ENCODE measurements around the gene EFNA4.
A peak's percentile ranks its signal among the peaks of the same experiment; 100 is the strongest.

EFNA4 gene

DNA sequence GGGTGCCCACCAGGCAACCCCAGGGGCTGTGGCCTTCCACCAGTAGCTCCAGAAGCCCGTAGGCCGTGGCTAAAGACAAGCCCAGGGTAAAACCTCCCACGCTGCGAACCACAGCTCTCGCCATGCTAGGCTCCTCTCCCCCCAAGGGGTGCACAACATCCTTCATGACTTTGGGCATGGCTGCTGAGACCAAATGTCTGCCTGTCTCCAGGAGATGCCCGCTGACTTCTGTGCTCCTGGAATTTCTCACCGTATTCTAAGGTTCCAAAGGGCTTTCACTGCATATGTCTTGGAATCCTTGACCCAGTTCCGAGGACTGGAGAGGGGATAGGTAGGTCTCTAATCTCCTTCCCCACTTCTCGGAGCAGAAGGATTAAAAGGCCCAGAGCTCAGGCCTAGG, 30.0 kb upstream of the EFNA4 start, which contains the start of the genes DCST1 and DCST2:
TSS of gene DCST1 (plus strand) at position 301 of the 400 bp plus-strand sequence. CDS start 213 bp downstream, outside the sequence.
TSS of gene DCST2 (minus strand) at position 258 of the 400 bp plus-strand sequence. CDS start at position 178, 80 bp downstream.
- no peak for DNase-seq (ENCODE audit: low spot score)

DNA sequence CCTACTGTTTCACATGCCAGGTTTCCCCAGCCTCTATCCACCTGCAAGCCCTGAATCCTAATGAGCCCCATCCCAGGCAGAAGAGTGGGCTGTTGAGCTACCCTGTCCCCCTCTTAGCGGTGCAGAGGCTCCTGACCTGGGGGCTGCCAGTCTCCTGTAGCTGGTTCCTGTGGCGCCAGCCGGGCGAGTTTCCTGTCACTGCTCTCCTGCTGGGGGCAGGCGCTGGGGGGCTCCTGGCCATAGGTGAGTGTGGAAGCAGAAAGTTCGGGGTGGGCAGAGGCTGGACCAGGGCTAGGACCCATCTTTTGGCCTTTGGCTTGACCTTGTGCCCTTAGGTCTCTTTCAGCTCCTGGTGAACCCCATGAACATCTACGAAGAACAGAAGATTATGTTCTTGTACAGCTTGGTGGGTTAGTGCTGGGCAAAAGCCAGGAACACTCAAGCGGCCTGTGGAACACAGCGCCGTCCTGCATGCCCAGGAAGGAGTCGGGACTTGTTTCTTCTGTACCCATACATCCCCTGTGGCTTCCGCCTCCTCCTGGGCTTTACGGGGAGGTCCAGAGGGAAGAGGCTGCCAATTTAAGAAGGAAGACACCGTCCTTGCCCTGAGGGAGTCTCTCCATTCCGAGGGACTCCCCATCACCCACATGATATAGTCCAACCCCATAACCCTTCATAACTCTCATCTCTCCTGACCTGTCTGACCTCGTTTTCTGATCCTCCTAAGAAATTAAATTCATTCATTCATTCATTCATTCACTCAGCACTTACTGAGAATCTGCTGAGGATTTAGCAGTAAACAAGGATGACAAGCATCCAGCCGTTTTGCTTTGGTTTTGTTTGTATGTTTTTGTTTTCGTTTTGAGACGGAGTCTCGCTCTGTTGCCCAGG, 29.0 kb upstream of the EFNA4 start:
- DNase-seq (ENCODE audit: low spot score): no peak

DNA sequence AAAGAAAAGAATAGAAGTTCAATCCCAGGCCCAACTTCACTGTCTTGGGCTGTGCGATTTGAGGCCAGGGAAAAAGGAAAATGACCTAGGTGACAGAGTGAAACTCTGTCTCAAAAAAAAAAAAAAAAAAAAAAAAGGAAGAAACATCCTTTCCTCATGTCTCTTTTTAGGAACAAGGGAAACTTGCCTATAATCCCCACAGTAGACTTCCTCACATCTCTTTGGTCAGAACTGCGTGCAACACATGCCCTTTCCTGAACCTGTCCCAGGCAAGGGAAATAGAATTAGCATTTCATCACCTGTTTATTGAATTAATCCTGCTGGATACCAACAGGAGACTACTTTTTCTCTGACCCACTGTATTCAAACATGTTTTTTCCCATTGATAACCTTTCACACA, 27.6 kb upstream of the EFNA4 start:
- no peak for DNase-seq (ENCODE audit: low spot score)

DNA sequence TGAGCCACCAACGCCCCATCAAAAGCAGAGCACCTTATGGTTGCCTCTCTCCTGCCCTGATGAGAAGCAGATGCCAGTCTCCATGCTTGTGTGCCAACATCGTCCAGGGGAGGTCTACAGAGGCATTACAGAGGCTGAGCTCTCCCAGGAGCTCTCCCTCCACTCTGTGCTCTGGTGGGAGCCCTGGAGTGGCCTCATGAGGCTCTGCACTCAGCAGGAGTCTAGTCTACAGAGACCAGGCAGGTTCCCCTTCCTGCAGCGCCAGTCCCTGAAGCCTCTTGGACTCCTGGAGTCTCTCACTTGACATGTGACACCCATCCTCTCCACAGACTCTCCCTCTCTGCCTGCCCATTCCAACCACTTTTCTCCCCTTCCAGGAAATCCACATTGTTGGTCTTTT, 26.5 kb upstream of the EFNA4 start:
- DNase-seq (ENCODE audit: low spot score): no peak

DNA sequence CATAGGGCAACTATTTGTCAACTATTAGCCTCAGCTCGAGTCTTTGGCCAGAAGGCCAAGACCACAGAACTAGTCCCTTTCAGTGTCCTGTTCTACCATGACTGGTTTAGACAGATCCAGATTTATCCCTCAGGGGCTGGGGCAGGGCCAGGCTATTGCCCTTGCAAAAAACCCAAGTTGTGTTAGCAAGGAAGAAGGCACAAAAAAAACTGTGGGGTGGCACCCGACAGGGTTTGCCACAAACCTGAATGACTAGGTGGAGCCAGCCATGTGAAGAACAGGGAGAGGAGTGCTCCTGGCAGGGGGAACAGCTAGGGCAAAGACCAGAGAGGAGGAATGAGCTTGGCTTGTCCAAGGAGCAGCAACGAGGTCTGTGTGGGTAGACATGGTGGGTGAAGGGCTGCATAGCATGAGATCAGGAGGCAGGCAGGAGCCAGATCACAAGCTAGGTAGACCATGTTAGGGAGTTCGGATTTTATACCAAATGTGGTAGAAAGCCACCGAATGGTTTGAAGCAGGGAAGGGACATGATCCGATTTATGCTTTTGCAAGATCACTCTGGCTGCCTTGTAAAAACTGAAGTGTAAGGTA, 25.6 kb upstream of the EFNA4 start:
- DNase-seq (ENCODE audit: low spot score): no peak

DNA sequence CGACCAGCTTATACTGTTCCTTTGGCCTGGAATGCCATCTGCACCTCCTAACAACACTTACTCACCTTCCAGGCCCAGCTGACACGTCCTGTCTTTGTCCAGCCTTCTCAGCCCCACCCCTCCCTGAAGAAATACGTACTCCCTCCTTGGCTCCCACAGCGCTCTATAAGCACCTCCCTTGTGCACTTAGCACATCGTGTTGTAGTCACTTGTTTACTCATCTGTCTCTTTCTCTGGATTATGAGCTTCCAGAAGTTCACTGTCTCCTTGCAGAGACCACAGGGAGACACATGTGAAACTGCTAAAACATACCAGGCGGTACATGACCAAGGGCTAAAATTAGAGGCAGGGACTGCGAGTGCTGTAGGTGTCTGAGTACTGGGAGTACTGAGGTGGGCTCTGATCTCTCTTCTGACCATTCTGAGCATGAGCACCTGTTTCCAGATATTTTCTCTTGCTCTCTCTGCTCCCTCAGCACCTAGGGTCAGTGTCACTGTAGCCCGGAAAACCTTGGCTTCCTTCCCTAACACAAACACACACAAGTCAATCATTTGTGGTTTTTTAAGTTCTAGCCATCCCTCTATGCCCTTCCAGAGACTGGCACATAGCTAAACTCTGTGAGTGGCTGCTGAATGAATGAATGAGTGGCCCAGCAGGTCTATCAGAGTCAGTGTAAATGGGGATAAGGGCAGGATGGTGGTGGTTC, 24.8 kb upstream of the EFNA4 start:
- peak; percentile 41 for DNase-seq (ENCODE audit: low spot score)

DNA sequence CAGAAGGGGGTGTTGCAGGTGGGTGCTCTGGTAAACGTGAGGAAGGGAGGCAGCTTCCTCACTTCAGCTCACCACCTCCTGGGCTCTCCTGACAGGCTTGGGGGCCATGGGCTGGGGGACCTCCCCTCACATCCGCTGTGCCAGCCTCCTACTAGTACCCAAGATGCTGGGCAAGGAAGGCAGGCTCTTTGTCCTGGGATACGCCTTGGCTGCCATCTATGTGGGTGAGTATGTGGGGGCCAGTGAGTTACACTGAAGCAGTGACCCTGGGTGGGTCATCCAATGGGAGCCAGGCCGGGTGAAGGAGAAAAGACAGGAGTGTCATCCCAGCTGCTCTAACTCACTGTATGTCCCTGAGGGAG, 24.3 kb upstream of the EFNA4 start:
- DNase-seq (ENCODE audit: low spot score): no peak

DNA sequence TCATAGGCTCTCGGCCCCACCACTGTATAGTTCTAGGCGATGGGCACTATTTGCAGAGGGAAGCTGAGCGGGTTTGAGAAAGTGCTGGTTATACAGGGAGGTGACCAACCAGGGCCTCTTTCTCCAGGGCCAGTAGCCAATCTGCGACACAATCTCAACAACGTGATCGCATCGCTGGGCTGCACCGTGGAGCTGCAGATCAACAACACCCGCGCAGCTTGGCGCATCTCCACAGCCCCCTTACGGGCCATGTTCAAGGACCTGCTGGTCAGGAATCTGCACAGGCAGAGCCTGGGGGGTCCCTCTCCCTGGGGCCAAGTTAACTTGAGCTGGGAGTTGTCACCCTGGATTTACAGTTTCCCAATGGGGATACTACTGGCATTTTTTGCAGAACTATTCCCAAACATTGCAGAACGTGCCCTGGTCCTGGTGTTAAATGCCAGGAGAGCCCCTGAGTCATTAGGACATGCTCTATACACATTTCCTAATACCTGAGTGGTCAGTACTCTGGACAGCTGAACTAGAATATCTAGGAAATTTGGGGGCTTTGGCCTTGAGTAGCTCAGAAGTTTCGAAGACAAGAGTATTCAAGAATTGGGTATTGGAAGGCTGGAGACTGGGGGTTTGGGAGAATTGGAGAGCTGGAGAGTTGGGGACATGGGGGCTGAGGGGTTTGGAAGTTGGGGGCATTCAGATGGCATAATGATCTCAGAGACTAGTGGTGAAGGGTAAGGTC, 23.0 kb upstream of the EFNA4 start:
- DNase-seq (ENCODE audit: low spot score): no peak

DNA sequence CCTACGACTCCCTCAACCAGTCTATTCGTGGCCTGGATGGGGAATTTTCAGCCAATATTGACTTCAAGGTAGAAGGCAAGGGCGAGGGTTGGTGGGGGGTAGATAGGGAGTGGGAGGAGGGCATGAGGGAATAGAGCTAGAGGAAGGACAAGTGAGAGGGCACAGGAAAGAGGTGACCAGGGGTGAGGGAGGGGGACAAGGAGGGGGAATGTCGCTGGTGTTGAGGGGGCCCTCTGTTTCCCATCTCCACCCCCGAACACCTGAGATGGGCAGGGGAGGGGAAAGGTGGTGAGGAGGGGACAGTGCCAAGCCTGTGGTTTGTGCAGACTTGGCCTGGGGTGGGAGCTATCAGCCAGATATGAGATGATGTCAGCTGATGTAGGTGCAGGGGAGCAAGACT, 20.8 kb upstream of the EFNA4 start:
- DNase-seq (ENCODE audit: low spot score): no peak

DNA sequence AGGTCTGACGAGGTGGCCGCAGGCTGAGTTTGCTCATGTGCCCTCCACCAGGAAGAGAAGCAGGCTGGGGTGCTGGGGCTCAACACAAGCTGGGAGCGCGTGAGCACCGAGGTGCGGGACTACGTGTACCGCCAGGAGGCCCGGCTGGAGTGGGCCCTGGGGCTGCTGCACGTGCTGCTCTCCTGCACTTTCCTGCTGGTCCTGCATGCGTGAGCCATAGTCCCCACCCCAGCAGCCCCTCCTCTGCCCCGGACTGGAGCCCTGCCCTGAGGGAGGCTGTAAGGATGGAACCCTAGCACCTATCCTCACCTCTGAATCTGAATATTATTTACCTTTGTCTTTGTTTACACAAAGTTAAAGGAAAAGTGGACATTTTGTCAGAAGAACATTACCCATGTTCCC, 20.2 kb upstream of the EFNA4 start:
- DNase-seq (ENCODE audit: low spot score): no peak

DNA sequence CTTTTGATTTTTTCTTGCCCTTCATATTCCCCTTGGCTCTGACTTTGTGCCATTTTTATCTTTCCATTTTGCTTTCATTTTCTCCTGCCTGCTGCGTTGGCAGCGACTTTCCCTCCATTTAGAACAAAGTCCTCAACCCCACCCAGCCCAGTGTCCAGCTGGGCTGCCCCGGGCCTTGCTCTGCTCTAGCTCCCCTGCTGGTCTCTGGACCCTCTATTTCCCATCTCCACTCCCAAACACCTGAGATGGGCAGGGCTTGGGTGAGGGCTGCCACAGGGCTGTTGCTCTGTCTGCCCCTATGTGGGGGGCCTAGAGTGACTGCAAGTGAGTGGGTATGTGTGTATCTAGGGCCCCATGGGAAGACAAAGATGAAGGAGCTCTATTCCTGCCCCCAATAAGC, 19.7 kb upstream of the EFNA4 start:
- DNase-seq (ENCODE audit: low spot score): no peak

DNA sequence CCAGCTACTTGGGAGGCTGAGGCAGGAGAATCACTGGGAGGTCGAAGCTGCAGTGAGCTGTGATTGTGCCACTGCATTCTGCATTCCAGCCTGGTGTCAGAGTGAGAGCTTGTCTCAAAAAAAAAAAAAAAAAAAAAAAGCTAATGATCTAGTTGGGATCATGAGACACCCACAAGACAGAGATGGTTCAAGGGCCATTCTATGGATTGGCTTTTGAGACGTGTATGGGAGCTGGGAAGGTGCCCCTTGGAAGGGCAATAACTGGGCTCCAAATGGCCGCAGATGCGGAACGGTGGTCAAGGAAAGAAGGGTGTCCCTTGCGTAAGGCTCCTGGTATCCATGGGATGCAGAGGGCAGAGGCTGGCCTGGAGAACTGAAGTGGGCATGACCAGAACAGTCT, 19.2 kb upstream of the EFNA4 start:
- DNase-seq (ENCODE audit: low spot score): no peak

DNA sequence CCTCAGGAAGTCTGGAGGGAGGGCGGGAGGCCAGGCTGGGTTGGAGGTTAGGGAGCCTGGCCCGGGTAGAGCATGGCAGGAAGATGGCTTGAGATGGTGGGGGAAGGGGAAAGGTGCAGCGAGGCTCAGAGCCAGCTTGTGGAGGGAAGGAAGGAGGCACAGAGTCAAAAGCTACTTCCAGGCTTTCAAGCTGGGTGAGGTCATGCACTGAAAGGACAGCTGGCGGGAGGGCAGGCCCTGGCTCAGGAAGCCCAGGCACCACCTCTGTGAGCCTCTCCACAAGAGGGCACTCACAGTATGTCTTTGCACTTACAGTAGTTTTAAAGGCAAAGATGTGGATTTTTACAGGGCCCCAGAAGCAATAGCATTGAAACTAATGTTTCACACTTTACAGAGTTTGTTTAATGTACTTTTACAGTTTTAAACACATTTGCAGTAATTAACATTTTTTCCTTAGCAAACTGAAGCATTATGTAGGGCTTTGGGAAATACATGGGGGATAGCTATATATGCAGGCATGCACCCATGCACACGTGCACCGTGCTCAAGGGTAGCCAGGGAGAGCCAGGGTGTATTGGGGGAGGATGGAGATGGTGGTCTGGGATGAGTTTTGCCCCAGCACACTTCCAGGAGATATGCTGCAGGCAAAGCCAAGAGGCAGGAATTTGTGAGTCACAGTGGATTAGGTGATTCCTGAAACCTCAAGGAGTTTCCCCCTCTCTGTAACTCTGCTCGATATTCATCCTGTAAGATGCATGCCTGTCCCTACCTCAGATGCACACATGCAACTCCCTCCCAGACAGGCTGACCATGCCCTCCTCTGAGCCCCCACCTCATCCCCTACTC, 18.5 kb upstream of the EFNA4 start:
- peak; percentile 93 for DNase-seq (ENCODE audit: low spot score)

DNA sequence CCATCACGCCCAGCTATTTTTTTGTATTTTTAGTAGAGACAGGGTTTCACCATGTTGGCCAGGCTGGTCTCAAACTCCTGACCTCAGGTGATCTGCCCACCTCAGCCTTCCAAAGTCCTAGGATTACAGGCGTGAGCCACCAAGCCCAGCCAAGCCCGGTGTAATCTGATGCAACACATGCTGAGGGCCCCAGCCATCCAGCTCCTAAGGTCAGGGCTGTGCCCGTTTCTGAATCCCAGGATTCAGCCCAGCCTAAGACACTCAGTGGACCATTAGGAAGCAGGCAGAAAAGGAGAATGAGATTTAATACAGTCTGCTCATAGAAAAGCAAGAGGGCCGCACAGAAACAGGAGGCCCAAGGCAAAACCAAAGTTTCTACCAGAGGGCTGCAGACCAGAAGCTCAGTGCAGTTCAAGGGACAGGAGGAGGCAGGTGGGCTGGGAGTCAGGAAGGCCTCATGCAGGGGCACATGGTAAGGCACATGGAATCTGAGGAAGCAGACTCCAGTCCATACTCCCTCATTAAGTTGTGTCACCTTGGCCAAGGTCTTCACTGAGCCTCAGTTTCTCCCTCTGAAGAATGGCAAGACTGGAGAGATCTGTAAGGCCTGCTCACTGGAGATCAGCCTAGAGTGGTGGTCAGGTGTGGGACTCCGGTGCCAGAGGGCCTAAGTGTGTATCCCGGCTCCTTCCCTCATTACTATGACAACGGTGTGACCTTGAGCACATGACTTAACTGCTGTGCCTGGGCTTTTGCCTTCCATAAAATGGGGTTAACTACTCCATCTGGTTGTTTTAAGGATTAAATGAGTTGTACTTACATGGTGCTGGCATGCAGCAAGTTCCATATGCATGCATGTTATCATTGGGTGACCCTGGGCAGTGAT, 14.8 kb upstream of the EFNA4 start:
- DNase-seq (ENCODE audit: low spot score): no peak

DNA sequence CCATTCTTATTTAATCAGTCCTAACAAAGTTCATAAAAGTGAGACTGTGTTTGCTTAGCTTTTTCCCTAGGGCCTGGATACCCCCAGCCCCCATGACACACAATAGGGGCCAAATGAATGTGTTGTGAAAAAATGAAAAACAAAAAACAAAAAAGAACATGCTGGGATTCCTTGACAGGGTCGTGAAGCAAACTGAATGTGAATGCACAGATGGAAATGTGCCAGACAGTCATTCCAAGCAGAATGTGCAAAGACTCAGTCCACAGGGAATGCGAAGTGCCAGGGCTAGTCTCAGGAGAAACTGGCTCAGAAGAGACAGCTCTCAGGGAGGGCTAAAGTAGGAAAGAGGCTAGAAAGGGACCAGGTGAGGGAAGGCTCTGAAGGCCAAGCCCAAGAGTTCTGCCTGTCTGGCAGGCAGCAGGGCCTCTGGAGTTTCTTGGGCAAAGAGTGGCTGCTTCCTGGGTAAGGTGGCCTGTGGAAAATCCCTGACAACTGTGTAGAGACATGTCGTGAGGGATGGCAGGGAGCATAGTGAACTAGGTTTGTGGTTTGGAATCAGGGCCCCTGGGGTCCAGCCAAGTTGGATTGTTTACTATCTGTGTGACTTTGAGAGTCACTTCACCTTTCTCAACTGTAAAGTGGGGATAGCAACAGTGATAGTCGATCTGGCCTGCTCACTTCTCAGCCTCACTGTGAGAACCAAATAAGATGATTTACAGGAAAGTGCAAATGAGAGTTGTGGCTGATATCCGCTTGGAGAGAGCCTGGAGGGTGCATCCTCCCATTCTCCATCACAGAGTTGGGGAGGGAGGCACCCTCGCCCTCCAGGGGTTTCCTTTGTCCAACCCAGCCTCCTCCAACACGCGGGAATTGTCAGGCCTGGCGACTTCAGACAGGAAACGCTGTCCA, 13.6 kb upstream of the EFNA4 start:
- DNase-seq (ENCODE audit: low spot score): peak; percentile 45

DNA sequence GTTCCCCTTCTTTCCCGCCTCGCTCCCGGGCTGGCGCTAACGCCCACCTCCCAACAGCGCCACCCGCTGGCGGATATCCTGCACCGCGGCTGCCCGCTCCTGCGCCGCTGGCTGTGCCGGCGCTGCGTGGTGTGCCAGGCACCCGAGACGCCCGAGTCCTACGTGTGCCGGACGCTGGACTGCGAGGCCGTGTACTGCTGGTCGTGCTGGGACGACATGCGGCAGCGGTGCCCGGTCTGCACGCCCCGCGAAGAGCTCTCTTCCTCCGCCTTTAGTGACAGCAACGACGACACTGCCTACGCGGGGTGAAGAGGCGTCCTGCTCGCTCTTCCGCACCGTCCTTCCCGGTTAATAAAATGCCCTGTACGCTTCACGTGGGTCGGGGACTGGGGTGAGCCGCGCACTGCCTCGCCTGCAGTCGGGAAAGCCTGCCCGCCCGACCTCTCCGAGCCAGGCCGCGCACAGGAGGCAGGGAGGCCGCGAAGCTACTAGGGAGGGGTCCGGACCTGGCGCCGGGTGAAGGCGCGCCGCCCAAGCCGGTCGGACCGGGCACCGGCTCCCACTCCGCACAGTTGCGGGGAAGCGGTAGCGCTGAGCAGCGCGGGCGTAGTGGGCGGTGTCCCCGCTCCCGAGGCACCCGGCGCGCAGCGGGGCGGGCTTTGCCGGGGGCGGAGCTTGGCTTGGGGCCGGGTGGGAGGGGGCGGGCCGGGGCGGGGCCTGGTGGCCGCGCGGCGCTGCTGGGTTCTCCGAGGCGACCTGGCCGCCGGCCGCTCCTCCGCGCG, 12.8 kb upstream of the EFNA4 start, which contains the start of gene ADAM15:
TSS of gene ADAM15 (plus strand) at position 757 of the 782 bp plus-strand sequence. CDS start 71 bp downstream, outside the sequence.
- DNase-seq (ENCODE audit: low spot score): peak; percentile 95

DNA sequence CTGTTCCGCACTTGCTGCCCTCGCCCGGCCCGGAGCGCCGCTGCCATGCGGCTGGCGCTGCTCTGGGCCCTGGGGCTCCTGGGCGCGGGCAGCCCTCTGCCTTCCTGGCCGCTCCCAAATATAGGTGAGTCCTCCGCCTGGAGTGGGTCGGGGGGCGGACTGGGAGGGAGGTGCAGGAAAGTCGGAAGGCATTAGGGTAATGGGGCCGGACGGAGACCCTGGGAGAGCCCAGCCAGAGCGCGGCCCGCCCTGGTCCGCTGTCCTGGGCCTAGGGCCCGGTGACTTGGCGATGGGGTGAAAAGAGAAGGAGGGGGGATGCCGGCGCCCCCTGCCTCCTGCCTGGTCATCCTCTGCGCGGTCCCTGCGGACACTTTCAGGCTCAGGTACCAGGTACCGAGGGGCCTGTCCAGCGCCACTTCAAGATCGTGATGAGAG, 12.2 kb upstream of the EFNA4 start:
- DNase-seq (ENCODE audit: low spot score): no peak

DNA sequence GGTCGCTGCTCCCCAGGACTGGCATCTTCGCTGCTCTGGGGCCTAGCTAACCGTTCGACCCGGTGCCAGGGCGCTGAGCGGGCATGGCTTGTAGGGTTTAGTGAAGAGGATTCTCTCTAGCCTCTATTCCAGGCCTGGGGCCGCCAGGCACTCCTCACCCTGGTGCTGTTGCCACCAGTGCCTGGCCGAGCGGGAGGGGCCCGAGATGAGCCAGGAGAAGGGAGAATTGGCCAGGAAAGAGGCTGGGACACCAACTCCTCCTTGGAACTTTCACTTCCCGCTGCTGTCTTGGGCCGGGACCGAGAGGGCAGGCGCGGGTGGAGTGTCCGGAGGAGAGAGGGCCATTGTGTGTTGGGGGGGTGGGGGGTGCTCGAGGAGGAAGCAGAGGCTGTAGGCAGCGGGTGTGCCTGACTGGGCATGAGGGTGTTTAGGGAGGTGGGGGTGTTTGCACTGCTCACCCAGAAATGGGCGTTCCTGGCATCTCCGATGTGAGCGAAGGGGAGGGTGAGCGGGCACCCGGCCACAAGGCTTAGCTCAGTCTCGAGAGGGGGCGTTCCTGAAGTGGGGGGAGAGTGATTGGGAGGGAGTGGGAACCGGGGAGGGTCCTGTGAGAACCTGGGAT, 11.7 kb upstream of the EFNA4 start:
- DNase-seq (ENCODE audit: low spot score): peak; percentile 44
